ENCODE measurements around the gene SLC37A1.

Gene SLC37A1

GRCh38 chr21:42569732-42570301 is 56.2 kb downstream of the SLC37A1 start:
- no peak for ATAC-seq (replicated peaks)
- peaks cover 0 to 3% of the 10 kb centered on the region in 2 donors for H3K4me1 Mint-ChIP-seq (ENCODE audit: low read depth in 2 of 2)

GRCh38 chr21:42570362-42570761 is 56.7 kb downstream of the SLC37A1 start:
- H3K9me3 Mint-ChIP-seq = no peaks in the 10 kb centered on the region
- H3K27ac Mint-ChIP-seq = no peak overlapping the region
- no peak overlapping the region for H3K4me3 Mint-ChIP-seq
- DNase-seq (no peak), ATAC-seq (replicated peaks) (no peak)
- peaks cover 24% of the 10 kb centered on the region for H3K36me3 Mint-ChIP-seq (ENCODE audit: insufficient read depth)
- no peaks in the 10 kb centered on the region for H3K27me3 Mint-ChIP-seq
- no peaks in the 10 kb centered on the region for H3K4me1 Mint-ChIP-seq (ENCODE audit: low read depth in 2 of 2)

More at GRCh38 chr21:42569732-42570301, 56.2 kb downstream of the SLC37A1 start:
- peaks cover 24% of the 10 kb centered on the region for H3K36me3 Mint-ChIP-seq (ENCODE audit: insufficient read depth)
- no peak overlapping the region for H3K27ac Mint-ChIP-seq
- no peak for DNase-seq
- no peaks in the 10 kb centered on the region for H3K27me3 Mint-ChIP-seq
- no peak overlapping the region for H3K4me3 Mint-ChIP-seq
- no peaks in the 10 kb centered on the region for H3K9me3 Mint-ChIP-seq

- H3K36me3 Mint-ChIP-seq (ENCODE audit: insufficient read depth) = peaks cover 27% of the 10 kb centered on the region
- no peak overlapping the region for H3K4me3 Mint-ChIP-seq
- H3K27me3 Mint-ChIP-seq = no peaks in the 10 kb centered on the region
- no peaks in the 10 kb centered on the region for H3K9me3 Mint-ChIP-seq
- ATAC-seq (replicated peaks) (no peak), DNase-seq (no peak)
- peak overlapping the region in 1 of 2 donors; percentile 81 for H3K27ac Mint-ChIP-seq
- H3K4me1 Mint-ChIP-seq (ENCODE audit: low read depth in 2 of 2) = no peaks in the 10 kb centered on the region
These were observed 57.3 kb downstream of the SLC37A1 start for GRCh38 chr21:42570841-42571387.

- H3K36me3 Mint-ChIP-seq (ENCODE audit: insufficient read depth) = peaks cover 28% of the 10 kb centered on the region
- ATAC-seq (replicated peaks) = no peak
- peaks cover 0 to 4% of the 10 kb centered on the region in 2 donors for H3K9me3 Mint-ChIP-seq
- peak overlapping the region; percentile 49 to 81 for H3K27ac Mint-ChIP-seq
- DNase-seq = no peak
- no peaks in the 10 kb centered on the region for H3K27me3 Mint-ChIP-seq
- H3K4me1 Mint-ChIP-seq (ENCODE audit: low read depth in 2 of 2) = no peaks in the 10 kb centered on the region
- no peak overlapping the region for H3K4me3 Mint-ChIP-seq
These were observed 57.9 kb downstream of the SLC37A1 start for GRCh38 chr21:42571391-42572150.

- Mint-ChIP-seq H3K27me3 (no peaks in the 10 kb centered on the region), H3K9me3 (peaks cover 0 to 7% of the 10 kb centered on the region in 2 donors), H3K4me3 (no peak overlapping the region), H3K4me1 (ENCODE audit: low read depth in 2 of 2) (no peaks in the 10 kb centered on the region), H3K27ac (no peak overlapping the region), H3K36me3 (ENCODE audit: insufficient read depth) (peaks cover 28% of the 10 kb centered on the region)
- ATAC-seq (replicated peaks) = no peak
- no peak for DNase-seq
These were observed 59.3 kb downstream of the SLC37A1 start for GRCh38 chr21:42572906-42573495.

GRCh38 chr21:42574234-42575027 is 60.8 kb downstream of the SLC37A1 start:
- H3K4me3 Mint-ChIP-seq = no peak overlapping the region
- no peaks in the 10 kb centered on the region for H3K4me1 Mint-ChIP-seq (ENCODE audit: low read depth in 2 of 2)
- H3K36me3 Mint-ChIP-seq (ENCODE audit: insufficient read depth) = peaks cover 27% of the 10 kb centered on the region
- no peak overlapping the region for H3K27ac Mint-ChIP-seq
- DNase-seq (no peak), ATAC-seq (replicated peaks) (no peak)
- no peaks in the 10 kb centered on the region for H3K27me3 Mint-ChIP-seq
- H3K9me3 Mint-ChIP-seq = peaks cover 0 to 7% of the 10 kb centered on the region in 2 donors

- Mint-ChIP-seq H3K4me3 (no peak overlapping the region), H3K4me1 (ENCODE audit: low read depth in 2 of 2) (no peaks in the 10 kb centered on the region), H3K27me3 (no peaks in the 10 kb centered on the region), H3K36me3 (ENCODE audit: insufficient read depth) (peaks cover 27% of the 10 kb centered on the region), H3K9me3 (peaks cover 0 to 7% of the 10 kb centered on the region in 2 donors), H3K27ac (no peak overlapping the region)
- DNase-seq (no peak), ATAC-seq (replicated peaks) (no peak)
These were observed 61.5 kb downstream of the SLC37A1 start for GRCh38 chr21:42575111-42575510.

GRCh38 chr21:42576639-42577038 is 63.0 kb downstream of the SLC37A1 start:
- peaks cover 24% of the 10 kb centered on the region for H3K36me3 Mint-ChIP-seq (ENCODE audit: insufficient read depth)
- H3K4me3 Mint-ChIP-seq = no peak overlapping the region
- ATAC-seq (replicated peaks) (no peak), DNase-seq (no peak)
- H3K9me3 Mint-ChIP-seq = peaks cover 0 to 7% of the 10 kb centered on the region in 2 donors
- no peaks in the 10 kb centered on the region for H3K4me1 Mint-ChIP-seq (ENCODE audit: low read depth in 2 of 2)
- peak overlapping the region in 1 of 2 donors; percentile 65 for H3K27ac Mint-ChIP-seq
- no peaks in the 10 kb centered on the region for H3K27me3 Mint-ChIP-seq

GRCh38 chr21:42578034-42578433 is 64.4 kb downstream of the SLC37A1 start:
- no peaks in the 10 kb centered on the region for H3K27me3 Mint-ChIP-seq
- no peak overlapping the region for H3K27ac Mint-ChIP-seq
- ATAC-seq (replicated peaks) (no peak), DNase-seq (no peak)
- peaks cover 0 to 7% of the 10 kb centered on the region in 2 donors for H3K9me3 Mint-ChIP-seq
- H3K4me1 Mint-ChIP-seq (ENCODE audit: low read depth in 2 of 2) = no peaks in the 10 kb centered on the region
- H3K4me3 Mint-ChIP-seq = no peak overlapping the region
- H3K36me3 Mint-ChIP-seq (ENCODE audit: insufficient read depth) = peaks cover 15% of the 10 kb centered on the region

- Mint-ChIP-seq H3K4me1 (ENCODE audit: low read depth in 2 of 2) (no peaks in the 10 kb centered on the region), H3K36me3 (ENCODE audit: insufficient read depth) (peaks cover 10% of the 10 kb centered on the region), H3K27ac (no peak overlapping the region), H3K27me3 (no peaks in the 10 kb centered on the region), H3K9me3 (peaks cover 0 to 7% of the 10 kb centered on the region in 2 donors), H3K4me3 (no peak overlapping the region)
- ATAC-seq (replicated peaks) (no peak), DNase-seq (no peak)
These were observed 65.2 kb downstream of the SLC37A1 start for GRCh38 chr21:42578761-42579415.

- Mint-ChIP-seq H3K27me3 (no peaks in the 10 kb centered on the region), H3K4me3 (no peak overlapping the region), H3K4me1 (ENCODE audit: low read depth in 2 of 2) (no peaks in the 10 kb centered on the region), H3K9me3 (peaks cover 0 to 7% of the 10 kb centered on the region in 2 donors), H3K27ac (no peak overlapping the region), H3K36me3 (ENCODE audit: insufficient read depth) (peaks cover 7% of the 10 kb centered on the region)
- ATAC-seq (replicated peaks) (no peak), DNase-seq (no peak)
These were observed 65.9 kb downstream of the SLC37A1 start for GRCh38 chr21:42579456-42580075.

- ATAC-seq (replicated peaks) (no peak), DNase-seq (no peak)
- Mint-ChIP-seq H3K27me3 (no peaks in the 10 kb centered on the region), H3K27ac (no peak overlapping the region), H3K4me1 (ENCODE audit: low read depth in 2 of 2) (no peaks in the 10 kb centered on the region), H3K4me3 (no peak overlapping the region), H3K9me3 (peaks cover 0 to 7% of the 10 kb centered on the region in 2 donors), H3K36me3 (ENCODE audit: insufficient read depth) (peaks cover 8% of the 10 kb centered on the region)
These were observed 66.6 kb downstream of the SLC37A1 start for GRCh38 chr21:42580076-42580792.
